SK-N-SH treated with all-trans-retinoic acid at 6 μM for 48 hours (cell line): ENCODE results near the gene CAGE1.

Experiments
- ARNTL ChIP-seq: fragments of 450-650 bp; formaldehyde crosslinking; IDR thresholded peaks from 2 replicates; pipeline ENCODE4 v1.5.0; 2020; ENCODE audit warnings: low read depth, mild to moderate bottlenecking, moderate library complexity, borderline replicate concordance
- CREB5 ChIP-seq: fragments of 250-450 bp; sonication (Bioruptor Pico); IDR thresholded peaks from 2 replicates; pipeline ENCODE4 v1.5.1; 2020; ENCODE audit warnings: low read depth, mild to moderate bottlenecking, moderate library complexity
- CSRNP3 ChIP-seq: fragments of 250-450 bp; sonication (Bioruptor Pico); IDR thresholded peaks from 2 replicates; pipeline ENCODE4 v1.5.1; 2021; ENCODE audit warnings: mild to moderate bottlenecking, moderate library complexity
- ESRRG ChIP-seq: fragments of 250-450 bp; sonication (Bioruptor Pico); IDR thresholded peaks from 2 replicates; pipeline ENCODE4 v1.6.1; 2021; ENCODE audit warnings: mild to moderate bottlenecking
- OSR1 ChIP-seq: fragments of 250-450 bp; sonication (Bioruptor Pico); IDR thresholded peaks from 2 replicates; pipeline ENCODE4 v1.8.0; 2022; ENCODE audit warnings: moderate library complexity, mild to moderate bottlenecking, inconsistent platforms
- PATZ1 ChIP-seq: fragments of 250-450 bp; sonication (Bioruptor Pico); IDR thresholded peaks from 2 replicates; pipeline ENCODE4 v1.8.0; 2020; ENCODE audit warnings: mild to moderate bottlenecking, moderate library complexity, borderline replicate concordance
- PPARA ChIP-seq: fragments of 250-450 bp; sonication (Bioruptor Pico); IDR thresholded peaks from 2 replicates; pipeline ENCODE4 v1.5.0; 2020; ENCODE audit warnings: mild to moderate bottlenecking, borderline replicate concordance
- SNAI2 ChIP-seq: fragments of 250-450 bp; sonication (Bioruptor Pico); IDR thresholded peaks from 2 replicates; pipeline ENCODE4 v1.5.0; 2020; ENCODE audit warnings: mild to moderate bottlenecking, moderate library complexity
- TCF4 ChIP-seq: fragments of 250-450 bp; sonication (Bioruptor Pico); IDR thresholded peaks from 2 replicates; pipeline ENCODE4 v1.8.0; 2021; ENCODE audit warnings: mild to moderate bottlenecking, moderate library complexity, borderline replicate concordance
- TOX ChIP-seq: fragments of 250-450 bp; sonication (Bioruptor Pico); IDR thresholded peaks from 2 replicates; pipeline ENCODE4 v1.8.0; 2021; ENCODE audit warnings: mild to moderate bottlenecking, moderate library complexity, borderline replicate concordance
- ZFP30 ChIP-seq: fragments of 450-650 bp; formaldehyde crosslinking; IDR thresholded peaks from 2 replicates; pipeline ENCODE4 v1.5.0; 2022; ENCODE audit warnings: mild to moderate bottlenecking, moderate library complexity
- ZNF565 ChIP-seq: fragments of 450-650 bp; formaldehyde crosslinking; conservative IDR thresholded peaks from 2 replicates; pipeline ENCODE4 v1.5.0; 2020; ENCODE audit warnings: low read depth, mild to moderate bottlenecking, moderate library complexity
- ZNF70 ChIP-seq: fragments of 450-650 bp; formaldehyde crosslinking; IDR thresholded peaks from 2 replicates; pipeline ENCODE4 v1.5.0; 2020; ENCODE audit warnings: mild to moderate bottlenecking, moderate library complexity
- ZNF8 ChIP-seq: fragments of 450-650 bp; formaldehyde crosslinking; IDR thresholded peaks from 2 replicates; pipeline ENCODE4 v1.5.0; 2020; ENCODE audit warnings: mild to moderate bottlenecking, moderate library complexity

- no peak for TF ChIP-seq PATZ1 (CRISPR knock-in tag)
- no peak for TF ChIP-seq SNAI2 (CRISPR knock-in tag)
- TF ChIP-seq CREB5 (CRISPR knock-in tag): no peak
- no peak for TF ChIP-seq ZNF565
- TF ChIP-seq ARNTL: no peak
- no peak for TF ChIP-seq PPARA (CRISPR knock-in tag)
- TF ChIP-seq CSRNP3: no peak
- TF ChIP-seq TOX: no peak
- TF ChIP-seq ZNF70 (CRISPR knock-in tag): no peak
- no peak for TF ChIP-seq ESRRG
- no peak for TF ChIP-seq ZFP30
- TF ChIP-seq ZNF8 (CRISPR knock-in tag): no peak
- no peak for TF ChIP-seq TCF4 (CRISPR knock-in tag)
- no peak for TF ChIP-seq OSR1 (CRISPR knock-in tag)
Observed at GRCh38 chr6:7409740-7410139, 20.2 kb upstream of the CAGE1 start.
